ENCODE measurements around the gene STXBP6.
"Not testable (repeated sequence)": the region's sequence is repeated elsewhere in the genome, so short reads cannot be mapped to it uniquely, and the experiment has no call there.

STXBP6 gene

GRCh38 chr14:24956104-24956503, 93.8 kb downstream of the STXBP6 start:
- DNase-seq (ENCODE audit: low read depth in 2 of 2): no peak

GRCh38 chr14:24954700-24955037, 95.3 kb downstream of the STXBP6 start:
- no peak for DNase-seq (ENCODE audit: low read depth in 2 of 2)

- no peak for DNase-seq (ENCODE audit: low read depth in 2 of 2)
Observed at GRCh38 chr14:24954037-24954699, 95.8 kb downstream of the STXBP6 start.

- no peak for DNase-seq (ENCODE audit: low read depth in 2 of 2)
Observed at GRCh38 chr14:24952851-24953666, 96.9 kb downstream of the STXBP6 start.

GRCh38 chr14:24948261-24948847, 101.6 kb downstream of the STXBP6 start:
- no peak for DNase-seq (ENCODE audit: low read depth in 2 of 2)

- no peak for DNase-seq (ENCODE audit: low read depth in 2 of 2)
Observed at GRCh38 chr14:24947131-24947530, 102.8 kb downstream of the STXBP6 start.

- DNase-seq (ENCODE audit: low read depth in 2 of 2): no peak
Observed at GRCh38 chr14:24944800-24945199, 105.1 kb downstream of the STXBP6 start.

GRCh38 chr14:24943024-24943423, 106.9 kb downstream of the STXBP6 start:
- DNase-seq (ENCODE audit: low read depth in 2 of 2): no peak

GRCh38 chr14:24941719-24942118, 108.2 kb downstream of the STXBP6 start:
- DNase-seq (ENCODE audit: low read depth in 2 of 2): no peak

- no peak for DNase-seq (ENCODE audit: low read depth in 2 of 2)
Observed at GRCh38 chr14:24940213-24940783, 109.6 kb downstream of the STXBP6 start.

- DNase-seq (ENCODE audit: low read depth in 2 of 2): no peak
Observed at GRCh38 chr14:24938593-24938992, 111.4 kb downstream of the STXBP6 start.

GRCh38 chr14:24937300-24937699, 112.6 kb downstream of the STXBP6 start:
- DNase-seq (ENCODE audit: low read depth in 2 of 2): no peak

- DNase-seq (ENCODE audit: low read depth in 2 of 2): not testable (repeated sequence)
Observed at GRCh38 chr14:24936773-24937172, 113.2 kb downstream of the STXBP6 start.

- no peak for DNase-seq (ENCODE audit: low read depth in 2 of 2)
Observed at GRCh38 chr14:24935796-24936195, 114.2 kb downstream of the STXBP6 start.

- DNase-seq (ENCODE audit: low read depth in 2 of 2): no peak
Observed at GRCh38 chr14:24928386-24928900, 121.5 kb downstream of the STXBP6 start.

GRCh38 chr14:24927809-24928208, 122.1 kb downstream of the STXBP6 start:
- no peak for DNase-seq (ENCODE audit: low read depth in 2 of 2)

GRCh38 chr14:24925771-24926374, 124.1 kb downstream of the STXBP6 start:
- no peak for DNase-seq (ENCODE audit: low read depth in 2 of 2)

- DNase-seq (ENCODE audit: low read depth in 2 of 2): no peak
Observed at GRCh38 chr14:24924544-24924943, 125.4 kb downstream of the STXBP6 start.

- no peak for DNase-seq (ENCODE audit: low read depth in 2 of 2)
Observed at GRCh38 chr14:24921903-24922302, 128.0 kb downstream of the STXBP6 start.

GRCh38 chr14:24920265-24921075, 129.5 kb downstream of the STXBP6 start:
- no peak for DNase-seq (ENCODE audit: low read depth in 2 of 2)

GRCh38 chr14:24918822-24919221, 131.1 kb downstream of the STXBP6 start:
- DNase-seq (ENCODE audit: low read depth in 2 of 2): no peak
